Liver (tissue), 3 donors: ENCODE measurements around the gene FUCA2.

Experiments used
- CTCF ChIP-seq: fragments of 150-350 bp; IDR thresholded peaks from 2 replicates; pipeline ENCODE4 v1.5.1; 2017; ENCODE audit warnings: improper control_type of control experiment, low read depth, low read length; ENCODE audit not compliant: missing input control
- GABPA ChIP-seq, 2 donors: IDR thresholded peaks in 1 of 2; conservative IDR thresholded peaks in 1 of 2; 2 replicates each; pipeline ENCODE4 v1.6.1; 2016; ENCODE audit warnings: antibody characterized with exemption in 2 of 2, mild to moderate bottlenecking in 1 of 2, moderate library complexity in 1 of 2
- JUND ChIP-seq, 2 donors: IDR thresholded peaks; 2 replicates each; pipeline ENCODE4 v1.6.1; 2016; ENCODE audit warnings: antibody characterized with exemption in 2 of 2
- RAD21 ChIP-seq, 2 donors: IDR thresholded peaks; 2 replicates each; pipeline ENCODE4 v1.6.1; 2016; ENCODE audit warnings: antibody characterized with exemption in 2 of 2, mild to moderate bottlenecking in 2 of 2
- YY1 ChIP-seq: IDR thresholded peaks from 2 replicates; pipeline ENCODE4 v1.6.1; 2016; ENCODE audit warnings: antibody characterized with exemption, mild to moderate bottlenecking
- donor health status: healthy.
- donor health status: healthy.

DNA sequence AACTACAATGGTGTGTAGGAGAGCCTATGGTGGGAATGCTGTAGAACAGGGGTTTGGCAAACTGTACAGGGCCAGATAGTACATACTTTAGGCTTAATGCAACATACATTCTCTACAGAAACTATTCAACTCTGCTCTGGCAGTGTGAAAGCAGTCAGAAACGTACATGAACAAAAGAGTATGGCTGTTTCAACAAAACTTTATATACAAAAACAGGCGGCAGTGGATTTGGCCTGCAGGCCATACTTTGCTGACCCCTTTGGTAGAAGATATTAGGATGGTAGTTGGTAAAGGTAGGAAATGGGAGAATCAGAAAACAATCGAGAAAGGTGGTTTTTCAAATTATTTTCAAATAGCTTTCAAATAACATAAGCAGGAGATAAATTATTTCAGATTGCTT, 24.8 kb downstream of the FUCA2 start:
- no peak for TF ChIP-seq CTCF
- TF ChIP-seq RAD21 (IDR thresholded peaks at IDR 0.05): no peak
- TF ChIP-seq JUND (IDR thresholded peaks at IDR 0.05): no peak
- no peak for TF ChIP-seq GABPA (IDR thresholded peaks at IDR 0.05 in 1 of 2, conservative IDR thresholded peaks at IDR 0.05 in 1 of 2)
- TF ChIP-seq YY1: no peak
